NOMO-1 (cell line): ENCODE data around the gene RSAD2.

Source experiments
- DNase-seq, 2 experiments: peaks; one replicate each; lab custom pipeline; 2025; ENCODE audit not compliant: unreplicated experiment in 2 of 2; lab: John Stamatoyannopoulos, UW

RSAD2 gene

DNA sequence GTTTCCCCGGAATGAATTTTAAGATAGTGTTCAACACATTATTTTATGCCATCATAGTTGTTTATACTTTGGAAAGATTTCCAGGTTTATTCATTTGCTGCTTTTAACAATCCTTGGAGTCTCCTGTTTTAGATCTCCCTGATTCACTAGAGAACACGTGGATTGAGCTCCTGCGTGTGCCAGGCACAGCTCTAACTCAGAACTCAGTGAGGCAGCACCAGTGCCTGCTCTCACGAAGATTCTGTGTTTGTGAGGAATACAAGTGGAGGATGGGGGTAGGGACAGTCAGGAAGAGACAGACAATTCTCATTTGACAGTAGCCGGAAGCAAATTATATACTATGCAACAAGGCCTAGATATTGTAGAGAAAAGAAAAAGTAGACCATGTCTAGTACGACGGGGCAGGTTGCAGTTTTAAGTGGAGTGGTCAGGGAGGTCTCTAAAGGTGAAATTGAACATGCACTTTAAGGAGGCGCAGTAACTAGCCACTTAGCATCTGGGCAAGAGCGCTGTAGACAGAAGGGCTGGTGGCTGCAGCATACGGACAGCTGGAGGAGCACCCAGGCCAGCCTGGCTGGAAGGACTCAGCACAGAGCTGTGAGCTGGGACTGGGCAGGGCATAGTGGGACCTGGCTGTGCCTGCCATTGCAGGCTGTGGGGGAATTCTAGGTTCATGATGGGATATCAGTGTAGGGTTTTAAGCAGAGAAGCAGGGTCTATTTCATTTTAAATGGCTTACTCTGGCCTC is 63.9 kb downstream of the RSAD2 start:
- DNase-seq = no peak

DNA sequence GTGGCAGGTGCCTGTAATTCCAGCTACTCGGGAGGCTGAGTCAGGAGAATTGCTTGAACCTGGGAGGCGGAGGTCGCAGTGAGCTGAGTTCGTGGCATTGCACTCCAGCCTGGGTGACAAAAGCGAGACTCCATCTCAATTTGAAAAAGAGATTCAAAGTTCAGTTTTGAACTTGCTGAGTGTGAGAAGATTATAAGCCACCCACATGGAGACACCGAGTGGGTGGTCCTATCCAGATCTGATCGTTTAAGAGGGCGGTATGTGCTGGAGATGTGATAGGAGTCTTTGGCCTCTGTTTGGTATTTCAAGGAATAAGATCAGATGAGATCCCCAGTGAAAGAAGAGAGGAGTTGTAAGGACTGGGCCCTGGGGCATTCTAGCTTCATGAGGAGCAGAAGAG is 65.3 kb downstream of the RSAD2 start:
- DNase-seq = no peak

DNA sequence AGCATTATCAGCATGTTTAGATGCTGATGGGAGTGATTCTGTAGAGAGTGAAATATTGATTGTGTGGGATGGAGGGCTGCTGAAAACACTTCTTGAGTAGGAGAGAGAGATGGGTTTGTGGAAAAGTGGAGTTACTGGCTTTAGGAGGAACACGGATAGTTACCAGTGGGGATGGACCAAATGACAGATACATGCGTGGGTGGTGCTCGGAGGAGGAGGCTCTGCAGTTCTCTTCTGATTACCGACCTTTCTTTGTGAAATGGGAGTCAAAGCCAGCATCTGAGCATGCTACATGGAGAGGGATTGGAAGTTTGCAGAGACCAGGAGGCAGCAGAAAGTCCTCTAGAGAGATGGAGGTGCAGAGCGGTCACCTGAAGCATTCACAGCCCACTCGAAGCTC is 65.9 kb downstream of the RSAD2 start:
- no peak for DNase-seq

DNA sequence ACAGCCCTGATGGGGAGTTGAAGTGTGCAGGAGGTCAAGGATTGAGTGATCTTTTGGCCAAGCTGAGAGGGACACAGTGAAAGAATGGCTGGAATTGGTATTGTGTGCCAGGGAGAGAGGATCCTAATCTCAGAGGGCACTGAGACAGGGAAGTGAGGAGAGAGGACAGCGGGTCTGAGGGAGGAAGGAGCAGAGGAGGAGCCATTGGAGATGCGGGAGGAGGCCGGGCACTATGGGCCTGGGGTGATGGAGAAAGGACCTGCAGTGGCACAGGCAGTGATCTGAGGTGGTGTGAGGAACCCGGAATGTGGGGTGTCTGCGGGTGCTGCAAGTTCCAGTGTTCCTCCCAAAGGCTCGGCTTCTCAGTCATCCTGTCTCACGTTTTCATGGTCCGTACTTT is 66.4 kb downstream of the RSAD2 start:
- DNase-seq = no peak

DNA sequence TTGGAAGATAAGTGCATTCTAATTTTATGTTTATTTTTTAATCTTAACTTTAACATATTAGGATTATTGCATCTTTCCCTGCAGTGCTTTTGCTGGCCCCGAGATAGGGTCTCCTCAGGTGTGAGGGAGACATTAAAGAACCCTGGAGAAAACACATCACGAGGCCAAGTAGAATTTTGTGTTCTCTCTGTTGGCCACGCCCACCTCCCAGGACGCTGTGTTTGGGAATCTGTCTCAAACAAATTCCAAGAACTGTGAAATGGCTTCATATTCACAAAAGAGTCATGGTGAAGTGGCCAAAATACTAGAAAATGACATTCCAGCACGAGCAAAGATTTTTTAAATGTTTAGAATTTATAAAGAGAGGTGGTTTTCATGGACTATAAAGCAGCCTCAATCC is 67.0 kb downstream of the RSAD2 start:
- no peak for DNase-seq

DNA sequence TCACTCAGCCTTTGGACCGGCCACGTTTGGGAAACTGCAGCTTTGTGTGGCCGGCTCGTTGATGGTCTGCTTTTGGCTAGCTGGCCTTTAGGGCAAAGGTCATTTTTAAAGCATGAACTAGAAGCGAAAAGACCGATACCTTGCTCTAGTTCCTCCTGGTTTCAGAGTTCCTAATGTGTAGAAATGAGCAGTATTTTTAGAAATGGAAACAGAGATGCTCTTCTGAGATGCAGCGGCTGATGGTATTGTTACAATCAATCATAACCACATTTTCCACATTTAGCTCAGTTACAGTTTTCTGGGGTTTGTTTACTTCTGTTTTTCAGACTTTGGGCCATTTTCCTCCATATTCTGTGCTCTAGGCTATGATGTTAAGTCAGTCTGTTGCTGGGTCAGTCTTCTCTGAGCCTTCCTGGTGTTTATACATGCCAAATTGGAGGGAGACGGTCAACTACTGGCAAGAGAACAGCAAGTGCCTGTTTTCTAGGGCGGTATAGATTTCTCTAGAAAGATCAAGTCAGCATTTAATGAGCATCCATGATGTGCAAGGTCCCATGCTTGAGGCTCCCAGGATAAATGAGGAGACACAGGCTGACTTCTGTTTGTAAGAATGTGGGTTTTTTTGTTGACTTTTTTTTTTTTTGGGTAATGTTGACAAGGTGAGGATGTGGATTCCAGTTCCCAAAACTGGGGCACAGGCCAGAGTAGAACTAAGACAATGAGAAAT is 67.7 kb downstream of the RSAD2 start:
- peak; percentile 23 to 78 for DNase-seq

DNA sequence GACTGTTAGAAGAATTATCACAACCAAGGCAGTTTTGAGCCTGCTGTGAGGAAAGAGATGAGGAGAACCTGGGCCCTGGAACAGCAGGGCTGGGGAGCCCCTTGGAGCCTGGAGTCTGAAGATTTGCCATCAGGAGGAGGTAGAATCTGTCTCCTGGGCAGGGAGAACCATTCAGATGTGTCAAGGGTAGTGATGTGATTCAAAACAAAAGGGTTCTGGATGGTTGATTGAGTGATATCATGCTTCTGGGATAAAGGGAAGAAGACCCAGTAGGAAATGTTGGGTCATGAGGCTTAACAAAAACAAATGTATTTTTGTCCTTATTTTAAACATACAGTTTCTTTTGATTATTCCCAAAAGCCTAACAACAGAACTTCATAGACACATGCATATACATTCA is 68.2 kb downstream of the RSAD2 start:
- no peak for DNase-seq

DNA sequence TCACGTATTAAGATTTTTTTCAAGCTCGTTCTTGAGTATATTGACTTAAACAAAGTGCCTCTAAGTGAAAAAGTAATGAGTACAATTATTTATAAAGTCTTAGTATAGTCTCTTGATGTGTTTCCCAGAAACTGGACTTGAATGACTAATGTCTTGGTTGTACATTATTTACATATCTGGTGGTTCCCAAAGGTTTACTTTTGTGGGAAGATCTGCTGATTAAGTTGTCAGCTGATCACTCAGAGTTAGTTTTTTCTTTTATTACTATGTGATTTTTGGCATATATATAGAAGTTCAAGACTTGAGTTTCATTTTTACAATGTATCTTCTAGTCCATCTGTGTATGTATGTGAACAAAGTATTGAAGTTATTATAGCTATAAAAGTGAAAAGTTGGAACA is 69.1 kb downstream of the RSAD2 start:
- DNase-seq = no peak
